K562 (cell line): Measurements from ENCODE around the gene NDRG4. TPM values are rescaled to one million over a fixed set of nuclear protein-coding genes. Genes with fewer than 3 reads are reported as not detected.

Source experiments
- GTF3C2 ChIP-seq: IDR thresholded peaks from 3 replicates; pipeline ENCODE4 v1.6.1; 2011; ENCODE audit warnings: borderline replicate concordance, mild to moderate bottlenecking, moderate library complexity; ENCODE audit not compliant: insufficient read length; ENCODE audit errors: extremely low read depth
- KLF6 ChIP-seq: fragments of 250-450 bp; sonication (Bioruptor Pico); IDR thresholded peaks from 2 replicates; pipeline ENCODE4 v1.4.0; 2020; ENCODE audit warnings: mild to moderate bottlenecking, moderate library complexity, borderline replicate concordance
- MNT ChIP-seq, 2 experiments: fragments of 450-650 bp; conservative IDR thresholded peaks; 2 replicates each; pipeline ENCODE4 v1.6.1; 2017; ENCODE audit warnings: mild to moderate bottlenecking in 2 of 2, moderate library complexity in 2 of 2
- NONO ChIP-seq, 2 experiments: fragments of 200-400 bp in 1 of 2; fragments of 450-650 bp in 1 of 2; formaldehyde crosslinking in 1 of 2; IDR thresholded peaks; 2 replicates each; pipeline ENCODE4 v1.6.1; 2017; ENCODE audit warnings: low read depth in 2 of 2, mild to moderate bottlenecking in 2 of 2, moderate library complexity in 2 of 2, low read length in 1 of 2
- PHTF2 ChIP-seq: fragments of 250-450 bp; sonication (Bioruptor Pico); IDR thresholded peaks from 2 replicates; pipeline ENCODE4 v1.5.0; 2021; ENCODE audit warnings: mild to moderate bottlenecking
- POLR2AphosphoS5 ChIP-seq: IDR thresholded peaks from 2 replicates; pipeline ENCODE4 v1.6.1; 2011; ENCODE audit warnings: mild to moderate bottlenecking, low read depth, low read length, moderate library complexity; ENCODE audit not compliant: control insufficient read depth, insufficient read depth
- RBM15 ChIP-seq: fragments of 200-400 bp; formaldehyde crosslinking; IDR thresholded peaks from 2 replicates; pipeline ENCODE4 v1.6.1; 2018; ENCODE audit warnings: mild to moderate bottlenecking, low read length, moderate library complexity; ENCODE audit not compliant: insufficient read depth
- SREBF1 ChIP-seq: fragments of 150-350 bp; IDR thresholded peaks from 2 replicates; pipeline ENCODE4 v1.6.1; 2014; ENCODE audit warnings: antibody characterized with exemption, low read depth, low read length, borderline replicate concordance
- STAT5A ChIP-seq: IDR thresholded peaks from 2 replicates; pipeline ENCODE4 v1.6.1; 2012; ENCODE audit warnings: low read length, inconsistent platforms, borderline replicate concordance
- XRCC3 ChIP-seq: fragments of 450-650 bp; IDR thresholded peaks from 2 replicates; pipeline ENCODE4 v1.6.1; 2017; ENCODE audit warnings: mild to moderate bottlenecking, moderate library complexity
- ZC3H11A ChIP-seq: IDR thresholded peaks from 2 replicates; pipeline ENCODE4 v1.6.1; 2012; ENCODE audit warnings: low read depth, low read length, improper control_type of control experiment
- ZFPM2 ChIP-seq: fragments of 250-450 bp; sonication (Bioruptor Pico); IDR thresholded peaks from 2 replicates; pipeline ENCODE4 v1.5.1; 2022; ENCODE audit warnings: mild to moderate bottlenecking
- ZNF184 ChIP-seq: sonication (generic); formaldehyde crosslinking; IDR thresholded peaks from 2 replicates; pipeline ENCODE4 v1.5.0; 2020; ENCODE audit warnings: missing genetic modification reagents
- polyA plus RNA-seq, 8 experiments: library from polyadenylated mRNA; depleted of rRNA in 4 of 8; stranded (reverse) in 5 of 8; unstranded in 3 of 8; fragments of >200 nt; fragmentation: Nextera tagmentation in 2 of 8; fragmentation: Illumina TruSeq in 1 of 8; extraction: Ambion mirVana in 2 of 8; extraction: Trizol in 1 of 8; gene quantifications; 2 replicates each; pipeline versions ENCODE4 v1.2.1 to v1.2.3, GENCODE V29; 2011 to 2014; ENCODE audit warnings: inconsistent platforms in 1 of 8, missing spikeins in 1 of 8
- total RNA-seq, 7 experiments: library from RNA; depleted of rRNA in 6 of 7; stranded (reverse); fragments of >200 nt in 6 of 7; fragmentation: Illumina TruSeq in 2 of 7; extraction: Trizol in 2 of 7; gene quantifications; 2 replicates each; pipeline versions ENCODE4 v1.2.1 to v1.2.3, GENCODE V29; 2011 to 2021; ENCODE audit warnings: low replicate concordance in 1 of 7
- TF ChIP-seq, protein P1 (sequence below), 2 experiments: fragments of 450-650 bp; IDR thresholded peaks; 2 replicates each; pipeline ENCODE4 v1.6.1; 2016
- TF ChIP-seq, protein P2 (sequence below): fragments of 450-650 bp; formaldehyde crosslinking; IDR thresholded peaks from 2 replicates; pipeline ENCODE4 v1.4.0; 2020; ENCODE audit warnings: mild to moderate bottlenecking, mixed read lengths
- TF ChIP-seq, protein P3 (sequence below): fragments of 450-650 bp; formaldehyde crosslinking; IDR thresholded peaks from 2 replicates; pipeline ENCODE4 v1.4.0; 2022; ENCODE audit warnings: missing genetic modification characterization
- TF ChIP-seq, protein P4 (sequence below): fragments of 250-450 bp; sonication (Bioruptor Pico); IDR thresholded peaks from 2 replicates; pipeline ENCODE4 v1.8.0; 2021; ENCODE audit warnings: borderline replicate concordance, mild to moderate bottlenecking, moderate library complexity; ENCODE audit not compliant: poor library complexity, severe bottlenecking

NDRG4 gene
- total and polyA plus RNA-seq, 9 of the 15 experiments (the other 6 are each of a cell fraction or from before 2014, with no cell fraction given), result 0.06 to 0.95 (median 0.28) TPM

- TF ChIP-seq GTF3C2 (no peak), NONO (IDR thresholded peaks at IDR 0.05; ENCODE audit: low read depth in 2 of 2, low read length in 1 of 2) (peak in 1 of 2 experiments; percentile 34; a peak in 1 of 4 replicates), PHTF2 (CRISPR knock-in tag) (no peak), MNT (conservative IDR thresholded peaks at IDR 0.05) (peak; percentile 100), ZFPM2 (CRISPR knock-in tag) (no peak), STAT5A (no peak), XRCC3 (no peak), ZC3H11A (no peak), SREBF1 (no peak), KLF6 (CRISPR knock-in tag) (no peak), ZNF184 (CRISPR knock-in tag) (no peak), RBM15 (no peak), POLR2AphosphoS5 (peak; percentile 48; the same call in 1 of the 2 replicates)
- TF ChIP-seq, protein P1, sequence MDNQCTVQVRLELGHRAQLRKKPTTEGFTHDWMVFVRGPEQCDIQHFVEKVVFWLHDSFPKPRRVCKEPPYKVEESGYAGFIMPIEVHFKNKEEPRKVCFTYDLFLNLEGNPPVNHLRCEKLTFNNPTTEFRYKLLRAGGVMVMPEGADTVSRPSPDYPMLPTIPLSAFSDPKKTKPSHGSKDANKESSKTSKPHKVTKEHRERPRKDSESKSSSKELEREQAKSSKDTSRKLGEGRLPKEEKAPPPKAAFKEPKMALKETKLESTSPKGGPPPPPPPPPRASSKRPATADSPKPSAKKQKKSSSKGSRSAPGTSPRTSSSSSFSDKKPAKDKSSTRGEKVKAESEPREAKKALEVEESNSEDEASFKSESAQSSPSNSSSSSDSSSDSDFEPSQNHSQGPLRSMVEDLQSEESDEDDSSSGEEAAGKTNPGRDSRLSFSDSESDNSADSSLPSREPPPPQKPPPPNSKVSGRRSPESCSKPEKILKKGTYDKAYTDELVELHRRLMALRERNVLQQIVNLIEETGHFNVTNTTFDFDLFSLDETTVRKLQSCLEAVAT (IDR thresholded peaks at IDR 0.05), result no peak
- TF ChIP-seq, protein P2, sequence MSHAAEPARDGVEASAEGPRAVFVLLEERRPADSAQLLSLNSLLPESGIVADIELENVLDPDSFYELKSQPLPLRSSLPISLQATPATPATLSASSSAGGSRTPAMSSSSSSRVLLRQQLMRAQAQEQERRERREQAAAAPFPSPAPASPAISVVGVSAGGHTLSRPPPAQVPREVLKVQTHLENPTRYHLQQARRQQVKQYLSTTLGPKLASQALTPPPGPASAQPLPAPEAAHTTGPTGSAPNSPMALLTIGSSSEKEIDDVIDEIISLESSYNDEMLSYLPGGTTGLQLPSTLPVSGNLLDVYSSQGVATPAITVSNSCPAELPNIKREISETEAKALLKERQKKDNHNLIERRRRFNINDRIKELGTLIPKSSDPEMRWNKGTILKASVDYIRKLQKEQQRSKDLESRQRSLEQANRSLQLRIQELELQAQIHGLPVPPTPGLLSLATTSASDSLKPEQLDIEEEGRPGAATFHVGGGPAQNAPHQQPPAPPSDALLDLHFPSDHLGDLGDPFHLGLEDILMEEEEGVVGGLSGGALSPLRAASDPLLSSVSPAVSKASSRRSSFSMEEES (CRISPR knock-in tag), result peak; percentile 40
- TF ChIP-seq, protein P3, sequence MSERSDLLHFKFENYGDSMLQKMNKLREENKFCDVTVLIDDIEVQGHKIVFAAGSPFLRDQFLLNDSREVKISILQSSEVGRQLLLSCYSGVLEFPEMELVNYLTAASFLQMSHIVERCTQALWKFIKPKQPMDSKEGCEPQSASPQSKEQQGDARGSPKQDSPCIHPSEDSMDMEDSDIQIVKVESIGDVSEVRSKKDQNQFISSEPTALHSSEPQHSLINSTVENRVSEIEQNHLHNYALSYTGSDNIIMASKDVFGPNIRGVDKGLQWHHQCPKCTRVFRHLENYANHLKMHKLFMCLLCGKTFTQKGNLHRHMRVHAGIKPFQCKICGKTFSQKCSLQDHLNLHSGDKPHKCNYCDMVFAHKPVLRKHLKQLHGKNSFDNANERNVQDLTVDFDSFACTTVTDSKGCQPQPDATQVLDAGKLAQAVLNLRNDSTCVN, result 0 out of 2 replicates have a peak, but pooled peaks have one; percentile 51
- TF ChIP-seq, protein P4, sequence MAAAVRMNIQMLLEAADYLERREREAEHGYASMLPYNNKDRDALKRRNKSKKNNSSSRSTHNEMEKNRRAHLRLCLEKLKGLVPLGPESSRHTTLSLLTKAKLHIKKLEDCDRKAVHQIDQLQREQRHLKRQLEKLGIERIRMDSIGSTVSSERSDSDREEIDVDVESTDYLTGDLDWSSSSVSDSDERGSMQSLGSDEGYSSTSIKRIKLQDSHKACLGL (CRISPR knock-in tag), result peak; percentile 92
Measured at GRCh38 chr16:58515125-58515870, 15.4 kb downstream of the NDRG4 start, which contains the start of gene SETD6 (continued).
